ENCODE measurements around the gene DGKG.

DNA sequence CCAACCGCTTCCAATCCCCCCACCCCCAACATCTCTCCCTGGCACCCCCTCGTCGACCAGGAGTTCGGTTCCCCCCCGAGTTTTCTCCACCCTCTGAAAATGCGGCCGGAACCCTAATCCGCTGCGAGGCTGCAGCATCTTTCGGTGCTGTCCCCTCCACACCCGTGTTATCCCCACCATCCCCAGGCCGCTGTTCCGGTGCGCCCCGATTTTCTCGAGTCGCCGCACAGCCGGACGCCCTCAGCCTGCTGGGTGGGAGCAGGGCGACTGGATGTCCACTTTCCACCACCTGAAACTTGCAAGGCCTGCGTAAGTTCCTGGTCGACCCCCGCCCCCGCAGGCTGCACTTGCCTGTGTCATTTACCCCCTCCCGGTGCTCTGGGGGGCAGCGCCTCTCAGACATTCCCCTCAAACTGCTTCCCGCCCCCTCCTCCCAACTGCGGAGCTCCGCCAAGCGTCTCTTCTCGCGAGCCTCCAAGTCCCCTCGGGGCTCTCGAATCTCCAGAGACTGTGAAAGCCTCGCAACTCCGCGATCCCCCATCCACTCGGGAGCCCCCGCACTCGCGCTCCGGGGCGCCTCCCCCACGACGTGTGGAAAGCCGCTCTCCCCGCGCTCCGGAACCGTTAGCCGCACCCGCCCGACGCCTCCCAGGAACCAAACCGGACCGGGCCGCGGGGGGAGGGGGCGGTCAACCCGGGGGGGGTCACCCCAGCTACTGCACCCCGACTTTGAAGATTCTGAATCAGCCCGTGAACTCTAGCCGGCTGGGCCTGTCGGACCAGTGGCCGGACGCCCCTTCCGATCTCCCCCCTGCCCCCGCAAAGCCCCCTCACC lies 253.7 kb downstream of the DGKG start:
- no peak for TF ChIP-seq POLR2A (IDR thresholded peaks at IDR 0.05; ENCODE audit: low read length)
- TF ChIP-seq GATA1 (IDR thresholded peaks at IDR 0.05; ENCODE audit: low read depth, low read length): no peak
